T1000 (cell line): ENCODE results near the gene AP3S2.
"Not testable (repeated sequence)": the region's sequence is repeated elsewhere in the genome, so short reads cannot be mapped to it uniquely, and the experiment has no call there.

ENCODE experiments used
- DNase-seq: peaks from one replicate; lab custom pipeline; 2025; ENCODE audit warnings: mixed read lengths; lab: John Stamatoyannopoulos, UW

AP3S2 gene

GRCh38 chr15:89903015-89903857, 9.4 kb upstream of the AP3S2 start:
- no peak for DNase-seq

GRCh38 chr15:89900849-89901248, 7.1 kb upstream of the AP3S2 start:
- no peak for DNase-seq

- DNase-seq: no peak
Observed at GRCh38 chr15:89899951-89900567, 6.3 kb upstream of the AP3S2 start.

GRCh38 chr15:89899295-89899945, 5.6 kb upstream of the AP3S2 start:
- no peak for DNase-seq

GRCh38 chr15:89898614-89899294, 5.0 kb upstream of the AP3S2 start:
- DNase-seq: no peak

GRCh38 chr15:89898146-89898545, 4.4 kb upstream of the AP3S2 start:
- no peak for DNase-seq

GRCh38 chr15:89893027-89893426, 767 bp downstream of the AP3S2 start:
- DNase-seq: no peak

- no peak for DNase-seq
Observed at GRCh38 chr15:89888214-89888804, 5.5 kb downstream of the AP3S2 start.

- DNase-seq: no peak
Observed at GRCh38 chr15:89885611-89886010, 8.2 kb downstream of the AP3S2 start.

GRCh38 chr15:89885179-89885578, 8.6 kb downstream of the AP3S2 start:
- DNase-seq: not testable (repeated sequence)

GRCh38 chr15:89883518-89883917, 10.3 kb downstream of the AP3S2 start:
- DNase-seq: no peak

- DNase-seq: no peak
Observed at GRCh38 chr15:89880727-89881126, 13.1 kb downstream of the AP3S2 start.

GRCh38 chr15:89878323-89878722, 15.5 kb downstream of the AP3S2 start:
- DNase-seq: no peak

- no peak for DNase-seq
Observed at GRCh38 chr15:89877083-89877425, 16.7 kb downstream of the AP3S2 start.

GRCh38 chr15:89876396-89877082, 17.3 kb downstream of the AP3S2 start:
- DNase-seq: no peak

GRCh38 chr15:89875741-89876140, 18.1 kb downstream of the AP3S2 start:
- no peak for DNase-seq

- peak; percentile 66 for DNase-seq
Observed at GRCh38 chr15:89874926-89875564, 18.7 kb downstream of the AP3S2 start.

- DNase-seq: no peak
Observed at GRCh38 chr15:89870688-89871288, 23.0 kb downstream of the AP3S2 start.

GRCh38 chr15:89870006-89870405, 23.8 kb downstream of the AP3S2 start:
- no peak for DNase-seq

- not testable (repeated sequence) for DNase-seq
Observed at GRCh38 chr15:89869490-89869889, 24.3 kb downstream of the AP3S2 start.
